Measurements from ENCODE around the gene PPFIA1. TPM values are rescaled to one million over a fixed set of nuclear protein-coding genes. Genes with fewer than 3 reads are reported as not detected.

PPFIA1 gene
- total RNA-seq, 2 donors from 2014 or later = 45.6 to 49.4 TPM

- Mint-ChIP-seq H3K4me1 (peaks cover 3% of the 10 kb centered on the region), H3K4me3 (no peak overlapping the region), H3K36me3 (ENCODE audit: low read depth) (no peaks in the 10 kb centered on the region), H3K27ac (no peak overlapping the region), H3K27me3 (peaks cover 41% of the 10 kb centered on the region)
- no peaks in the 10 kb centered on the region for H3K9me3 ChIP-seq (ENCODE audit: control insufficient read depth, low read length, poor library complexity, severe bottlenecking)
- ATAC-seq = no peak
- no peak for DNase-seq
Measured at GRCh38 chr11:70419307-70420007, 149.0 kb downstream of the PPFIA1 start.

- Mint-ChIP-seq H3K27me3 (peaks cover 36% of the 10 kb centered on the region), H3K27ac (no peak overlapping the region), H3K36me3 (ENCODE audit: low read depth) (no peaks in the 10 kb centered on the region), H3K4me1 (peaks cover 3% of the 10 kb centered on the region), H3K4me3 (no peak overlapping the region)
- no peaks in the 10 kb centered on the region for H3K9me3 ChIP-seq (ENCODE audit: control insufficient read depth, low read length, poor library complexity, severe bottlenecking)
- ATAC-seq (no peak), DNase-seq (no peak)
Measured at GRCh38 chr11:70420008-70420464, 149.5 kb downstream of the PPFIA1 start.

DNA sequence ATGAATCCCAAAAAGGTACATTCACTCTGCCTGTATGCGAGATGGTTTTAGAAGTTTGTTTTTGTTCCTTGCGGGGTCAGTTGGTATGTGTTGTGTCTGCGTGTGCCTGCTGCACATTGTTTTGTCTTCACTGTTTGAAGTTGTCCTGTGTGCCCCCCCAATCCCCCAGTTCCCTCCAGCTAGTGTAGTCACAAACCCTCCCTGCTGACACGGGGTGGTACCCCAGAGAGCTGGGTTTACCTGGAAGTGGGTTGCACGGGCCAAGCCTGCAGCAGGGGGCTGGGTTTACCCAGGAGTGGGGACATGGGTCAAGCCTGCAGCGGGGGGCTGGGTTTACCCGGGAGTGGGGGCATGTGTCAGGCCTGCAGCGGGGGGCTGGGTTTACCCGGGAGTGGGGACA is 150.0 kb downstream of the PPFIA1 start:
- no peaks in the 10 kb centered on the region for H3K9me3 ChIP-seq (ENCODE audit: control insufficient read depth, low read length, poor library complexity, severe bottlenecking)
- no peaks in the 10 kb centered on the region for H3K36me3 Mint-ChIP-seq (ENCODE audit: low read depth)
- H3K4me1 Mint-ChIP-seq = peaks cover 3% of the 10 kb centered on the region
- H3K4me3 Mint-ChIP-seq = no peak overlapping the region
- H3K27ac Mint-ChIP-seq = no peak overlapping the region
- DNase-seq (no peak), ATAC-seq (no peak)
- H3K27me3 Mint-ChIP-seq = peaks cover 33% of the 10 kb centered on the region

- Mint-ChIP-seq H3K27me3 (peaks cover 34% of the 10 kb centered on the region), H3K4me1 (peaks cover 3% of the 10 kb centered on the region), H3K4me3 (no peak overlapping the region), H3K27ac (no peak overlapping the region), H3K36me3 (ENCODE audit: low read depth) (no peaks in the 10 kb centered on the region)
- H3K9me3 ChIP-seq (ENCODE audit: control insufficient read depth, low read length, poor library complexity, severe bottlenecking) = no peaks in the 10 kb centered on the region
- ATAC-seq (no peak), DNase-seq (no peak)
Measured at GRCh38 chr11:70421123-70421522, 150.6 kb downstream of the PPFIA1 start.

GRCh38 chr11:70422692-70423522 is 152.4 kb downstream of the PPFIA1 start:
- no peak overlapping the region for H3K27ac Mint-ChIP-seq
- DNase-seq = no peak
- H3K4me3 Mint-ChIP-seq = no peak overlapping the region
- H3K36me3 Mint-ChIP-seq (ENCODE audit: low read depth) = no peaks in the 10 kb centered on the region
- H3K27me3 Mint-ChIP-seq = peaks cover 28% of the 10 kb centered on the region
- H3K9me3 ChIP-seq (ENCODE audit: control insufficient read depth, low read length, poor library complexity, severe bottlenecking) = no peaks in the 10 kb centered on the region
- ATAC-seq = no peak
- peaks cover 3% of the 10 kb centered on the region for H3K4me1 Mint-ChIP-seq

GRCh38 chr11:70423523-70424505 is 153.3 kb downstream of the PPFIA1 start:
- no peaks in the 10 kb centered on the region for H3K9me3 ChIP-seq (ENCODE audit: control insufficient read depth, low read length, poor library complexity, severe bottlenecking)
- ATAC-seq (peak; percentile 23), DNase-seq (no peak)
- Mint-ChIP-seq H3K4me3 (no peak overlapping the region), H3K36me3 (ENCODE audit: low read depth) (no peaks in the 10 kb centered on the region), H3K27ac (no peak overlapping the region), H3K4me1 (peaks cover 3% of the 10 kb centered on the region), H3K27me3 (peaks cover 32% of the 10 kb centered on the region)

DNA sequence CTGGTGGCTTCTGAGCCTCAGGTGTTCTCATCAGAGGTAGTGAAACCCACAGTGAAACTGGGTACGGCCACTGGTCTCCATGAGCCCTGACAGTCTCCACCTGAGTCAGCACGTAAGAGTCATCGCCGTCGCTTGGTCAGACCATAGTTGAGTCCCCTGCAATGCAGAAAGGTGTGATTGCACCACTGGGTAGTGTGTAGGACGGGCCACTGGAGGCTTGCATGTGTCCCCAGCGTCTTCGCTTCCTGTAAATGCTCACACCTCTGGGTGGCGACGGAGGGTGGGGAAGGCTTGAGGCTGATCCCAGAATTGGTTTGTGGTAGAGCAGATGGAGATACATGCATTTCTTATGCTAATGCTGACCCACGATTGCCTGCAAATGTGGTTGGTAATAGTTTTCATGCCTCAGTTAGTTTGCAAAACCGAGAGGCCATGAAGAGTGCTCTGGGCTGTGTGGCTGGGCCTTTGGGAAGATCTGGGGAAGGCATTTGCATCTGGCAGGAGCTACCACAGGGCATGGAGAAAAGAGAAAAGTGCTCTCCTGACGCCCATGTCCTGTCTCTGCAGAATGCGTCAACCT is 154.4 kb downstream of the PPFIA1 start:
- Mint-ChIP-seq H3K36me3 (ENCODE audit: low read depth) (no peaks in the 10 kb centered on the region), H3K4me3 (no peak overlapping the region), H3K27me3 (peaks cover 32% of the 10 kb centered on the region), H3K4me1 (peaks cover 3% of the 10 kb centered on the region), H3K27ac (no peak overlapping the region)
- ATAC-seq (no peak), DNase-seq (no peak)
- no peaks in the 10 kb centered on the region for H3K9me3 ChIP-seq (ENCODE audit: control insufficient read depth, low read length, poor library complexity, severe bottlenecking)

DNA sequence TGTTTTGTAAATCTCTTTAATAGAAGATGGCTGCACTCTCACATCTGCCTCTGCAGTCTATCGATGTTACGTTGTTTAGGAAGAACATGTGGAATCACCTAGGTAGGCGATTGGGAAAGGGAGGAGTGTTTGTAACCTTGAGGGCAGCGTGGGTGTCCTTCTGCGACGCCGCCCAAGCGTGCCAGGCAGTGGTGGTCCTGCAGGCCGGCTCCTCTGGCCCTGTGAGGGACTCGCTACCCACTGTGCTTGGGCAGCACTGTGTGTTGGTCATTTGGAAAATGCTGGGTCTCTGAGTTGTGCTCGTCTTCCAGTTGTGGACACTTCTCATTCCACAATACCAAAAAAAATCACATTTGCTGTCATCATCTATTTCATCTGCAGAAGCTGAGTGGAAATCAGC is 156.9 kb downstream of the PPFIA1 start:
- H3K4me3 Mint-ChIP-seq = no peak overlapping the region
- no peak overlapping the region for H3K27ac Mint-ChIP-seq

DNA sequence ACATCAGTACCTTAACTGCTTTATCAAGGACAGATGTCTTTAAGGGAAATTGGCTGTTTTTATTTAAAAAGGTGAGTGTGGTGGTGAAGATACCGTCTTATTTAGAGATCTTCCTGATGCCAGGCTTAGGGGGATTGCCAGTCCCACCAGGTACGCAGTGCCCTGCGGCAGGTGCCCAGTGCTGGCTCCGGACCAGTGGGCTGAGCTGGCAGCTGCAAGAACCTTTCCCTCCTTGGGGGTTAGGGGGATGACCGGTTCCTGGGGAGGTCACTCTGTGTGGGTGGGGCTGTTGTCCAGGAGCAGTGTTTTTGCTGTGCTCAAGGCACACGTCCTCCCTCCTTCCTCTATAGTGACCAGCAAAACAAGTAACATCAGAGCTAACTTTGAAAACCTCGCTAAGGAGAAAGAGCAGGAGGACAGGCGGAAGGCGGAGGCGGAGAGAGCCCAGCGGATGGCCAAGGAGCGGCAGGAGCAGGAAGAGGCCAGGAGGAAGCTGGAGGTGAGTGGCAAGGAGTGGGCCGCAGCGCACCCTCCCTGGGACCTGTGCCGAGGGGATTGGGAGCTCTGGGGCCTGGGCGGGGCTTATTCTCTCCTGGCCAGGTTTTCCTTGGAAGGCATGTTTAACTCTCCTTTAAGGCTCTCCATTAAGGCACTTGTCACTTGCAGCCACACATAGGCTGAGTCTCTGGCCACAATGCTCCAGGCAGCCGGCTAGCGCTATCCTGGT is 158.4 kb downstream of the PPFIA1 start:
- Mint-ChIP-seq H3K4me3 (no peak overlapping the region), H3K4me1 (peaks cover 3% of the 10 kb centered on the region), H3K27me3 (peaks cover 19% of the 10 kb centered on the region), H3K36me3 (ENCODE audit: low read depth) (no peaks in the 10 kb centered on the region), H3K27ac (no peak overlapping the region)
- DNase-seq (no peak), ATAC-seq (no peak)
- no peaks in the 10 kb centered on the region for H3K9me3 ChIP-seq (ENCODE audit: control insufficient read depth, low read length, poor library complexity, severe bottlenecking)

More for the DNA sequence above, 156.9 kb downstream of the PPFIA1 start:
- H3K9me3 ChIP-seq (ENCODE audit: control insufficient read depth, low read length, poor library complexity, severe bottlenecking) = no peaks in the 10 kb centered on the region
- Mint-ChIP-seq H3K36me3 (ENCODE audit: low read depth) (no peaks in the 10 kb centered on the region), H3K27me3 (peaks cover 19% of the 10 kb centered on the region), H3K4me1 (peaks cover 3% of the 10 kb centered on the region)
- ATAC-seq (no peak), DNase-seq (no peak)

DNA sequence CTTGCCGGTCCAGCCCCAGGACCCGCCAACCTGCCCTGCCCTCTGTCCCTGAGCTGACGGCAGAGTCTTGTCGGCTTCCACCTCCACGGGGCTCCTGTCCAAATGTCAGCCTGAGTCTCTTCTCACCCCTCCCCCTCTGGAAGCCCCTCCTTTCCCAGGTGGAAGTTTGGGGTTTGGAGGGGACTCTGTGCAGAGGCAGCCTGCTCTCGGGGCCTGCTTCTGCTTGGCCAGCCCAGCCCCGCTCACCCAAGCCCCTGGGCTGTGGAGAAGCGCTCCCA is 158.9 kb downstream of the PPFIA1 start:
- H3K9me3 ChIP-seq (ENCODE audit: control insufficient read depth, low read length, poor library complexity, severe bottlenecking) = no peaks in the 10 kb centered on the region
- Mint-ChIP-seq H3K4me3 (no peak overlapping the region), H3K27me3 (peaks cover 14% of the 10 kb centered on the region), H3K4me1 (peaks cover under 1% of the 10 kb centered on the region), H3K36me3 (ENCODE audit: low read depth) (no peaks in the 10 kb centered on the region), H3K27ac (no peak overlapping the region)
- DNase-seq (no peak), ATAC-seq (no peak)

GRCh38 chr11:70429724-70430521 is 159.4 kb downstream of the PPFIA1 start:
- no peak for ATAC-seq
- no peaks in the 10 kb centered on the region for H3K4me1 Mint-ChIP-seq
- no peaks in the 10 kb centered on the region for H3K9me3 ChIP-seq (ENCODE audit: control insufficient read depth, low read length, poor library complexity, severe bottlenecking)
- H3K27ac Mint-ChIP-seq = no peak overlapping the region
- peaks cover 12% of the 10 kb centered on the region for H3K27me3 Mint-ChIP-seq
- DNase-seq = no peak
- no peak overlapping the region for H3K4me3 Mint-ChIP-seq
- H3K36me3 Mint-ChIP-seq (ENCODE audit: low read depth) = no peaks in the 10 kb centered on the region
